ENCODE results near the gene SMTNL1. TPM values are rescaled to one million over a fixed set of nuclear protein-coding genes. Genes with fewer than 3 reads are reported as not detected.

The SMTNL1 gene
- total and polyA plus RNA-seq, 9 of the 15 experiments (the other 6 are each of a cell fraction or from before 2014, with no cell fraction given) = not detected

DNA sequence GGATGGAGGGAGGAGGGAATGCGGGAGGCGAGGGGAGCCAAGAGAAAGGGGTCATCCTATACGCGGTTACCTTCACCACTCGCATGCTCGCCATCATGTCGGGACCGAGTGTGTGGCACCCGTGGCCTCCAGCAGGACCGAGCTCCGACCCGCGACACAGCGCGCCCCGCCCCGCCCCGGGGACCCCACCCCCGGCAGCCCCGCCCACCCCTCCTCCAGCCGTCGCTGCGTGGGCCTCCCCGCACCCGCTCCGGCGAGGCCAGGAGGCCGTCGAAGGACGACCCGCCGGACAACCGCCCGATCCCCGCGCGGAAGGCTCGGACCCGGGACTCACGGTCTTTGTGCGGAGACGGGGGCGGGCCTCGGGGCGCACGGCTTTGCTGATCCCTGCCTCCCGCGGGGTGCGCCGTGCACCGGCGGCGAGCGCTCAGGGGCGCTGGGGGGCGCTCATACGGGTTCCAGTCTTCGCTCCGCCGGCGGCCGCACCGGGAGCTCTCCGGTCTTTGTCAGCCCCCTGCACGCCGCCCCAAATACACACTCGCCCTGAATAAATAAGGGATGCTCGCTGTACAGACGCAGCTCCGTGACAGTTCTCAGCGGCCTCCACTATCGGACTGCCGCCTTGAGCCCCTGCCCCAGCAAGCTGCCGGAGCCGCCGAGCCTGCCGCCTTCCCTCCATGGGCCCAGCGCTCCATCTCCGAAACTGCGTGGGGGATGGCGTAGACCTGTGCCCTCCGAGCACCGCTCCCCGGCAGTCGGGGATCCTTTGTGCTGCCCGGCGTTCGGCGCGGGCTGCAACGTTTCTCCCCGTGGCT, 30.3 kb downstream of the SMTNL1 start, which contains the start of gene UBE2L6 (continued):
- TF ChIP-seq L3MBTL2 (IDR thresholded peaks at IDR 0.05) (peak; percentile 51; the same call in 1 of the 2 replicates), MYNN (IDR thresholded peaks at IDR 0.05) (no peak), MYNN (CRISPR knock-in tag; IDR thresholded peaks at IDR 0.05) (no peak), ZNF174 (CRISPR knock-in tag; IDR thresholded peaks at IDR 0.05) (no peak), DIDO1 (tag; IDR thresholded peaks at IDR 0.05; ENCODE audit: low read depth) (no peak), TAF9B (IDR thresholded peaks at IDR 0.05; ENCODE audit: partially characterized antibody) (no peak), RFX1 (IDR thresholded peaks at IDR 0.05) (no peak), MTF1 (CRISPR knock-in tag; IDR thresholded peaks at IDR 0.05; ENCODE audit: borderline replicate concordance) (no peak), ZNF584 (CRISPR knock-in tag; IDR thresholded peaks at IDR 0.05; ENCODE audit: low read depth) (no peak), POLR3G (IDR thresholded peaks at IDR 0.05; ENCODE audit: extremely low read depth, insufficient read length, insufficient replicate concordance) (no peak), ZZZ3 (IDR thresholded peaks at IDR 0.05) (no peak), GATA2 (CRISPR knock-in tag; IDR thresholded peaks at IDR 0.05) (no peak), CREB1 (IDR thresholded peaks at IDR 0.05) (no peak), CREB1 (CRISPR knock-in tag; IDR thresholded peaks at IDR 0.05) (0 out of 2 replicates have a peak, but pooled peaks have one; percentile 6), NFIX (CRISPR knock-in tag; IDR thresholded peaks at IDR 0.05; ENCODE audit: low read depth) (no peak), ZNF583 (CRISPR knock-in tag; IDR thresholded peaks at IDR 0.05) (no peak), DPF2 (IDR thresholded peaks at IDR 0.05) (peak; percentile 38; the same call in 1 of the 2 replicates), KDM2B (CRISPR knock-in tag; IDR thresholded peaks at IDR 0.05) (no peak), HIVEP1 (CRISPR knock-in tag; IDR thresholded peaks at IDR 0.05) (no peak), SMAD1 (IDR thresholded peaks at IDR 0.05; ENCODE audit: low read depth, low read length, partially characterized antibody) (no peak)
- TF ChIP-seq, protein P1, sequence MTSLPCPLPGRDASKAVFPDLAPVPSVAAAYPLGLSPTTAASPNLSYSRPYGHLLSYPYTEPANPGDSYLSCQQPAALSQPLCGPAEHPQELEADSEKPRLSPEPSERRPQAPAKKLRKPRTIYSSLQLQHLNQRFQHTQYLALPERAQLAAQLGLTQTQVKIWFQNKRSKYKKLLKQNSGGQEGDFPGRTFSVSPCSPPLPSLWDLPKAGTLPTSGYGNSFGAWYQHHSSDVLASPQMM (CRISPR knock-in tag; IDR thresholded peaks at IDR 0.05) = no peak
- TF ChIP-seq, protein P2, sequence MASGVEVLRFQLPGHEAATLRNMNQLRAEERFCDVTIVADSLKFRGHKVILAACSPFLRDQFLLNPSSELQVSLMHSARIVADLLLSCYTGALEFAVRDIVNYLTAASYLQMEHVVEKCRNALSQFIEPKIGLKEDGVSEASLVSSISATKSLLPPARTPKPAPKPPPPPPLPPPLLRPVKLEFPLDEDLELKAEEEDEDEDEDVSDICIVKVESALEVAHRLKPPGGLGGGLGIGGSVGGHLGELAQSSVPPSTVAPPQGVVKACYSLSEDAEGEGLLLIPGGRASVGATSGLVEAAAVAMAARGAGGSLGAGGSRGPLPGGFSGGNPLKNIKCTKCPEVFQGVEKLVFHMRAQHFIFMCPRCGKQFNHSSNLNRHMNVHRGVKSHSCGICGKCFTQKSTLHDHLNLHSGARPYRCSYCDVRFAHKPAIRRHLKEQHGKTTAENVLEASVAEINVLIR (CRISPR knock-in tag; IDR thresholded peaks at IDR 0.05) = no peak
- TF ChIP-seq, protein P3, sequence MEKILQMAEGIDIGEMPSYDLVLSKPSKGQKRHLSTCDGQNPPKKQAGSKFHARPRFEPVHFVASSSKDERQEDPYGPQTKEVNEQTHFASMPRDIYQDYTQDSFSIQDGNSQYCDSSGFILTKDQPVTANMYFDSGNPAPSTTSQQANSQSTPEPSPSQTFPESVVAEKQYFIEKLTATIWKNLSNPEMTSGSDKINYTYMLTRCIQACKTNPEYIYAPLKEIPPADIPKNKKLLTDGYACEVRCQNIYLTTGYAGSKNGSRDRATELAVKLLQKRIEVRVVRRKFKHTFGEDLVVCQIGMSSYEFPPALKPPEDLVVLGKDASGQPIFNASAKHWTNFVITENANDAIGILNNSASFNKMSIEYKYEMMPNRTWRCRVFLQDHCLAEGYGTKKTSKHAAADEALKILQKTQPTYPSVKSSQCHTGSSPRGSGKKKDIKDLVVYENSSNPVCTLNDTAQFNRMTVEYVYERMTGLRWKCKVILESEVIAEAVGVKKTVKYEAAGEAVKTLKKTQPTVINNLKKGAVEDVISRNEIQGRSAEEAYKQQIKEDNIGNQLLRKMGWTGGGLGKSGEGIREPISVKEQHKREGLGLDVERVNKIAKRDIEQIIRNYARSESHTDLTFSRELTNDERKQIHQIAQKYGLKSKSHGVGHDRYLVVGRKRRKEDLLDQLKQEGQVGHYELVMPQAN (IDR thresholded peaks at IDR 0.05; ENCODE audit: borderline replicate concordance) = no peak
- TF ChIP-seq, protein P4, sequence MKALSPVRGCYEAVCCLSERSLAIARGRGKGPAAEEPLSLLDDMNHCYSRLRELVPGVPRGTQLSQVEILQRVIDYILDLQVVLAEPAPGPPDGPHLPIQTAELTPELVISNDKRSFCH (CRISPR knock-in tag; IDR thresholded peaks at IDR 0.05) = no peak
- TF ChIP-seq, protein P4 (tag; IDR thresholded peaks at IDR 0.05) = no peak

Measured in K562 (cell line).